Small intestine (tissue), 7 donors: ENCODE results near the gene ZNF662. TPM values are rescaled to one million over a fixed set of nuclear protein-coding genes. Genes with fewer than 3 reads are reported as not detected.
"Not testable (repeated sequence)": the region's sequence is repeated elsewhere in the genome, so short reads cannot be mapped to it uniquely, and the experiment has no call there.

Source experiments
- DNase-seq, 2 donors: peaks; one replicate each; pipeline versions ENCODE4 v3.0.0 to v3.0.0-alpha.2; 2013
- FAIRE-seq: peaks from 2 replicates; lab custom pipeline; 2012; peaks lifted over from hg19 to GRCh38; lab: Jason Lieb, UNC
- H3K27ac ChIP-seq, 3 donors: one replicate each; pipeline ENCODE4 v1.5.1; 2013; ENCODE audit warnings: low read length in 2 of 3, mild to moderate bottlenecking in 2 of 3, control low read depth in 1 of 3, inconsistent platforms in 1 of 3, low read depth in 1 of 3, moderate library complexity in 1 of 3
- H3K27me3 ChIP-seq, 3 donors: one replicate each; pipeline ENCODE4 v1.6.1; 2013; ENCODE audit warnings: low read length in 3 of 3, inconsistent platforms in 1 of 3; ENCODE audit not compliant: control insufficient read depth in 3 of 3, insufficient read depth in 3 of 3
- H3K36me3 ChIP-seq, 3 donors: one replicate each; pipeline ENCODE4 v1.6.1; 2013; ENCODE audit warnings: low read length in 3 of 3, inconsistent platforms in 1 of 3, low read depth in 1 of 3, mild to moderate bottlenecking in 1 of 3, moderate library complexity in 1 of 3; ENCODE audit not compliant: control insufficient read depth in 3 of 3, insufficient read depth in 2 of 3
- H3K4me1 ChIP-seq, 3 donors: one replicate each; pipeline ENCODE4 v1.6.1; 2013; ENCODE audit warnings: low read length in 2 of 3, inconsistent platforms in 1 of 3, low read depth in 1 of 3, mild to moderate bottlenecking in 1 of 3, moderate library complexity in 1 of 3; ENCODE audit not compliant: control insufficient read depth in 3 of 3, insufficient read depth in 2 of 3
- H3K4me3 ChIP-seq, 3 donors: one replicate each; pipeline ENCODE4 v1.5.1; 2013; ENCODE audit warnings: low read length in 3 of 3, control low read depth in 1 of 3, inconsistent platforms in 1 of 3, low read depth in 1 of 3, mild to moderate bottlenecking in 1 of 3, moderate library complexity in 1 of 3
- H3K9me3 ChIP-seq, 2 donors: one replicate each; pipeline ENCODE4 v1.6.1; 2013; ENCODE audit warnings: low read depth in 1 of 2, low read length in 1 of 2; ENCODE audit not compliant: control insufficient read depth in 2 of 2, insufficient read depth in 1 of 2
- whole genome bisulfite sequencing, 3 donors: extraction: QIAGEN DNeasy Blood & Tissue Kit; methylation state at CpG; one replicate each; pipeline ENCODE4 v1.1.7; 2013; 5-methylcytosine and 5-hydroxymethylcytosine counted together
- polyA plus RNA-seq, 4 donors: library from polyadenylated mRNA; stranded (reverse) in 3 of 4; unstranded in 1 of 4; fragments of 200-250 nt in 3 of 4; fragments of 120-200 nt in 1 of 4; gene quantifications; one replicate each; pipeline versions ENCODE4 v1.2.1 to v1.2.3, GENCODE V29; 2013
- donor health status: healthy with polysubstance abuse.
- donor health status: control.
- donor health status: control.
- donor health status: Bipolar disorder and iron deficiency.
- donor health status: healthy.

The ZNF662 gene
- polyA plus RNA-seq, 4 donors, result 0.54 to 20.4 (median 1.1) TPM

DNA sequence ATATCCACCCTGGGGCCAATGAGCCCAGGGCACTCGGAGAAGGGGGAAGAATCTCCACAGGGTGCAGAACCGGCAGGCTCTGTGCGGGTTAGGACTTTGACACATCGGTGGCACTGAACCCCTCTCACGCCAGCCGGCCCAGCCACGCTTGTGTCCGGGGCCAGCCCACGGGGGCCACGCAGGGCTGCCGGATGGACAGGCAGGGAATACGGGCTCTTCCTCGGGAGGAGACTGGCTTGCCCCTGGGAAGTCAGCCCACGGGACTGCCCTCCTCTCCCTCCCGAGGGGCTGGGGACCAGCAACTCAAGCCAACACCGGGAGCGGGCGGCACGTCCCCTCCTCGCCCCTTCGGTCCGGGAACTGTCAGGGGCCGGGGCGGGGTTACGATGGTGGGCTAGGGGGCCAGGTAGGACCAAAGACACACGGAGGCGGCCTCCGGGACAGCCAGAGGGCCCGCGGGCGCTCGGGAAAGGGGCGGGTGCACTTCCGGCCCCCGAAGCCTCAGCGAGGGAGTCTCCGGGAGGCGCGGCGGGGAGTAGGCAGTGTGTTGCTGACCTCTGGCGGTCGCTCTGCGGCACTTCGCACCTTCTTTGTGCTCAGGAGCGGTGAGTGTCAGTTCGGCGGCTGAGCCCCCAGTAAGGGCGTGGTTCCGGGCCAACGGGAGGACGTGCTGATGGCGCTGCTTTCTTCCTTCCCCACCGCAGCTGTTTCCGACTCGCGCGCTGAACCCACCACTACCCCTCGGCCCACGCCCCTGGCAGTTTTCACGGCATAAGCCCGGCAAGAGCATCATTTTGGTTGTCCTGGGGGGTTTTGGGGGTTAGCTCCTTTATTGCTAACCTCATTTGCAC lies 25.1 kb upstream of the ZNF662 start:
- peak overlapping the region; percentile 31 to 66 (median 60) for H3K4me3 ChIP-seq
- H3K27ac ChIP-seq, result peak overlapping the region in 2 of 3 donors; percentile 2 to 62
- H3K4me1 ChIP-seq, result peaks cover 0 to 16% (median 0%) of the 10 kb centered on the region in 3 donors
- DNase-seq (peak; percentile 86 to 92), FAIRE-seq (no peak)
- H3K36me3 ChIP-seq, result no peaks in the 10 kb centered on the region
- H3K27me3 ChIP-seq, result no peaks in the 10 kb centered on the region
- no peaks in the 10 kb centered on the region for H3K9me3 ChIP-seq
- WGBS, 3 donors, result 2 to 3% (median 2%) methylated on average over 47 to 61 of the region's 61 CpGs

DNA sequence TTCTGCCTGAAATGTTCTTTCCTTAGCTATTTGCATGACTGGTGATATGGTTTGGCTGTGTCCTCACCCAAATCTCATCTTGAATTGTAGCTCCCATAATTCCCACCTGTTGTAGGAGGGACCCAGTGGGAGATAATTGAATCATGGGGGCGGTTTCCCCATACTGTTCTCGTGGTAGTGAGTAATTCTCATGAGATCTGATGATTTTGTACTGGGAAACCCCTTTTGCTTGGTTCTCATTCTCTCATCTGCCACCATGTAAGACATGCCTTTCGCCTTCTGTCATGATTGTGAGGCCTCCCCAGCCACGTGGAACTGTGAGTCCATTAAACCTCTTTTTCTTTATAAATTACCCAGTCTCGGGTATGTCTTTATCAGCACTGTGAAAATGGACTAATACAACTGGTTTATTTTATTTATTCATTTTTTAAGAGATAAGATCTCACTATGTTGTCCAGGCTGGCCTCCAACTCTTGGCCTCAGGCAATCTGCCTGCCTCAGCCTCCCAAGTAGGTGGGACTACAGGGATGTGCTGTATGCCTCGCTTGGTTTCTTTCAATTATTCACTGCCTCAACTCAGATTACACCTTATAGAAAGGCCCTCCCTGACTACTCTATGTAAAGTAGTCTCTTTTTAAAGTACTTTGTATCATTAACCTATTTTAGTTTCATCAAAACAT lies 22.6 kb upstream of the ZNF662 start:
- not testable (repeated sequence) for H3K27me3 ChIP-seq, DNase-seq, H3K27ac ChIP-seq, H3K9me3 ChIP-seq, H3K36me3 ChIP-seq, FAIRE-seq, H3K4me3 ChIP-seq
- peaks cover 0 to 18% (median 0%) of the 10 kb centered on the region in 3 donors for H3K4me1 ChIP-seq
- WGBS, 3 donors, result 65 to 75% (median 68%) methylated on average over 6 of the region's 6 CpGs

DNA sequence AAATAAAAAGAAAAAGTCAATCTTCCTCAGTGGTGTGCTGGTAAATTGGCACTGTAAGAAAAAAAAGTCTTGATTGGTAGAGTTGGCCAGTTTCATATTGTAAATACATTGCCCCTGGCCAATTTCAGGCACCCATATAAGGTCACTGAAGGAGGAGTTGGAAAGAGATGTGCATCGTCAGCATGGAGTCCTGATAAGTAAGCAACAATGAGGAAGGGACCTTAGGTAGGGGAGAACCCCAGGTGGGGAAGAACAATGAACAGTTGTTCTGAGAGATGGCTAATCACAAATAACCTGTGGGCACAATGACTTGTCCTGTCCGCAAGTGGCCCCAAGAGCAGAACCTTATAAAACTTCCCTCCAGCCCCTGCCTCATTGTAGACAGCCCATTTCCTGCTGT lies 21.6 kb upstream of the ZNF662 start:
- Histone ChIP-seq H3K9me3 (no peaks in the 10 kb centered on the region), H3K4me1 (peaks cover 0 to 18% (median 0%) of the 10 kb centered on the region in 3 donors), H3K4me3 (no peak overlapping the region), H3K27ac (no peak overlapping the region), H3K36me3 (no peaks in the 10 kb centered on the region), H3K27me3 (no peaks in the 10 kb centered on the region)
- no peak for FAIRE-seq
- DNase-seq, result peak in 1 of 2 donors; percentile 24
- 34 to 57% (median 51%) methylated on average over 2 of the region's 2 CpGs for WGBS, 3 donors

DNA sequence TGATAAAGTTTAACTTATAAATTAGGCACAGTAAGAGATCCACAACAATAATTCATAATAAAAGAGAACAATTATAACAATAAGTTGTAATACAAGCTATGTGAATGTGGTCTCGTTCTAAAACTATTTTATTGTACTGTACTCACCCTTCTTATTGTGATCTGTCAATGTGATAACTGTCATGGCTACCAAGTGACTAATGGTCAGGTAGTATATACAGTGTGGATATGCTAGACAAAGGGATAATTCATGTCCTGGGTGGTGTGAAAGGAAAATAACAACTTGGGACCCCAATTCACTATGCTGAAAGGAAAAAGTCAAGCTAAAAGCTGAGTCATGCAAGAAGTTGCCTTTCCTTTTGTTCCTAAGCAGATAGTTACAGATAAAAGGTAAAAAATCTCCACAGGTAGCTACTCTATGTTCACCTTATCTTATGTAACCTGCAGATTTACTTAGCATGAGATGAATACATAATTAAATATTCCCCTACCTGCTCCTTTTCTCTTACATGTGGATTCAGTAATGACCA lies 19.6 kb upstream of the ZNF662 start:
- H3K36me3 ChIP-seq, result no peaks in the 10 kb centered on the region
- DNase-seq (no peak), FAIRE-seq (no peak)
- WGBS, 3 donors, result 28 to 61% (median 52%) methylated on average over 1 of the region's 1 CpG
- H3K27me3 ChIP-seq, result no peaks in the 10 kb centered on the region
- no peak overlapping the region for H3K4me3 ChIP-seq
- no peak overlapping the region for H3K27ac ChIP-seq
- no peaks in the 10 kb centered on the region for H3K9me3 ChIP-seq
- peaks cover 0 to 18% (median 0%) of the 10 kb centered on the region in 3 donors for H3K4me1 ChIP-seq

DNA sequence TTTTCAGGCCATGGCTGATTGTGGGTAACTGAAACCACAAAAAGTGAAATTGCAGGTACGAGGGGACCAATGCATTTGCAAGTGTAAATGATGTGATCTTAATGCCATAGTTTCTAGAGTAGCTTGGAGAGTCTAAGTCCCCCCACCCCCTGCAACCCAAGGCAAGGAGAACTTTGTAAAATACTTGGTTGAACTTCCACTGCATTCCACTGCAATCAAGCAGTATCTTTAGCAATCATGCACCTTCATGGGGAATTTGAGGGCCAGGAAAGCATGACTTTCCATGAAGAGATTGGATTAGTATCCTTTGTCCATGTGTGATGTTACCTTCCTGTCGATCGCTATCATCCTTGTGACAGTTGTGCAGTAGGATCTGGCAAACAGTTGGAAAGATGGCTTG lies 18.9 kb upstream of the ZNF662 start:
- DNase-seq, result no peak
- FAIRE-seq, result no peak
- H3K9me3 ChIP-seq, result no peaks in the 10 kb centered on the region
- no peaks in the 10 kb centered on the region for H3K36me3 ChIP-seq
- H3K27me3 ChIP-seq, result no peaks in the 10 kb centered on the region
- H3K4me1 ChIP-seq, result peaks cover 0 to 18% (median 0%) of the 10 kb centered on the region in 3 donors
- no peak overlapping the region for H3K4me3 ChIP-seq
- 80 to 89% (median 86%) methylated on average over 3 of the region's 3 CpGs for WGBS, 3 donors
- no peak overlapping the region for H3K27ac ChIP-seq

DNA sequence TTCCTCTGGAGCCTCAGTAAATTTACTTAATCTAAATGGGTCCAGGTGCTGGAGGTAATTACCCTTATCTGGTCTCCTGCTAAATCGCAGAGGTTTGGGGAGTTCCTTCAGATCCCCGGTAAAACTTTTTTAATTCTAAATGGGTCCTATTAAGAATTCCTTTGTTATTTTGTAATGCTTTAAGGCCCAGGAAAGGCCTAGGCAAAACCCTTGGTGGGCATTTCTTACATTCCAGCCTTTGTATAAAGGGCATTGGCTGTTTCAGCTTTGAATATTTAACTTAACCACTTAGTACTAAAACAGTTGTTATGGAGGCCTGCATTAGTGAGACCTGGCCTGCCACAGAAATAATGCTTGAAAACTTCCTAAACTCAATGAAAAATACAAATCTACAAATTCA lies 14.9 kb upstream of the ZNF662 start:
- Histone ChIP-seq H3K9me3 (no peaks in the 10 kb centered on the region), H3K36me3 (no peaks in the 10 kb centered on the region), H3K27ac (no peak overlapping the region), H3K27me3 (no peaks in the 10 kb centered on the region), H3K4me3 (no peak overlapping the region), H3K4me1 (peaks cover 0 to 18% (median 0%) of the 10 kb centered on the region in 3 donors)
- FAIRE-seq (no peak), DNase-seq (no peak)
- 12 to 55% (median 41%) methylated on average over 2 of the region's 2 CpGs for WGBS, 3 donors

DNA sequence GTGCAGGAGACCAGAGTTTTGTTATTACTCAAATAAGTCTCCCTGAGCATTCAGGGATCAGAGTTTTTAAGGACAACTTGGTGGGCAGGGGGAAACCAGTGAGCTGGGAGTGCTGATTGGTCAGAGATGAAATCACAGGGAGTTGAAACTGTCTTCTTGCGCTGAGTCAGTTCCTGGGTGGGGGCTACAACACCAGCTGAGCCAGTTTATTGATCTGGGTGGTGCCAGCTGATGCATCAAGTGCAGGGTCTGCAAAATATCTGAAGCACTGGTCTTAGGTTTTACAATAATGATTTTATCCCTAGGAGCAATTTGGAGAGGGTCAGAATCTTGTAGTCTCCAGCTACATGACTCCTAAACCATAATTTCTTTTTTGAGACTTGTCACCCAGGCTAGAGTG lies 13.8 kb upstream of the ZNF662 start:
- peaks cover 0 to under 1% (median 0%) of the 10 kb centered on the region in 3 donors for H3K27me3 ChIP-seq
- H3K4me1 ChIP-seq, result peaks cover 0 to 13% (median 0%) of the 10 kb centered on the region in 3 donors
- no peak overlapping the region for H3K27ac ChIP-seq
- no peaks in the 10 kb centered on the region for H3K36me3 ChIP-seq
- DNase-seq (no peak), FAIRE-seq (no peak)
- H3K9me3 ChIP-seq, result no peaks in the 10 kb centered on the region
- WGBS, 3 donors, result 84 to 90% (median 84%) methylated on average over 1 of the region's 1 CpG
- H3K4me3 ChIP-seq, result no peak overlapping the region

DNA sequence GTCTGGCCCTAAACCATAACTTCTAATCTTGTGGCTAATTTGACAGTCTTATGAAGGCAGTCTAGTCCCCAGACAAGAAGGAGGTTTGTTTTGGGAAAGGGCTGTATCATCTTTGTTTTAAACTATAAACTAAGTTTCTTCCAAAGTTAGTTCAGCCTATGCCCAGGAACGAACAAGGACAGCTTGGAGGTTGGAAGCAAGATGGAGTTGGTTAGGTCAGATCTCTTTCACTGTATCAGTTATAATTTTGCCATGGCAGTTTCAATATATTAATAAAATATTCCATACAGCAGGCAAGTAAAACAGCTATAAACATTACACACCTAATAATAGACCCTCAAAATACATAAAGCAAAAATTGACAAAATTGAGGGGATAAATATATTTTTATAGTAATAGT lies 13.1 kb upstream of the ZNF662 start:
- H3K36me3 ChIP-seq, result no peaks in the 10 kb centered on the region
- FAIRE-seq (no peak), DNase-seq (no peak)
- peaks cover 0 to 3% (median 0%) of the 10 kb centered on the region in 3 donors for H3K27me3 ChIP-seq
- peaks cover 0 to 7% (median 0%) of the 10 kb centered on the region in 3 donors for H3K4me1 ChIP-seq
- H3K4me3 ChIP-seq, result no peak overlapping the region
- no peaks in the 10 kb centered on the region for H3K9me3 ChIP-seq
- no peak overlapping the region for H3K27ac ChIP-seq
- WGBS, 3 donors, result 76 to 93% (median 88%) methylated on average over 1 of the region's 1 CpG
